Motor neuron (in vitro differentiated cells): ENCODE data around the gene PCDHGA4. TPM values are rescaled to one million over a fixed set of nuclear protein-coding genes. Genes with fewer than 3 reads are reported as not detected.
"Not testable (repeated sequence)": the region's sequence is repeated elsewhere in the genome, so short reads cannot be mapped to it uniquely, and the experiment has no call there.

Experiments used
- ATAC-seq, 8 experiments: fragments of 200-7000 bp; cut with Tn5 transposase; replicated peaks in 6 of 8; 2 replicates each; pipeline ENCODE4 v1.8.0; 2021; ENCODE audit warnings: mild to moderate bottlenecking in 8 of 8, moderate library complexity in 8 of 8
- H3K27ac ChIP-seq, 2 donors: fragments of 250-450 bp; sonication (Bioruptor Pico); 2 replicates each; pipeline ENCODE4 v1.9.0; 2021; ENCODE audit warnings: antibody characterized with exemption in 2 of 2, mild to moderate bottlenecking in 2 of 2, moderate library complexity in 1 of 2
- H3K4me1 ChIP-seq, 2 donors: fragments of 250-450 bp; sonication (Bioruptor Pico); replicated peaks in 1 of 2; 2 replicates each; pipeline ENCODE4 v1.6.1; 2021; ENCODE audit warnings: antibody characterized with exemption in 2 of 2, mild to moderate bottlenecking in 2 of 2, moderate library complexity in 1 of 2
- H3K4me3 ChIP-seq, 5 donors: fragments of 250-450 bp; sonication (Bioruptor Pico); 2 replicates each; pipeline ENCODE4 v1.9.0; 2021; ENCODE audit warnings: antibody characterized with exemption in 5 of 5, mild to moderate bottlenecking in 5 of 5, moderate library complexity in 4 of 5
- WGBS, 10 experiments: fragments of 450-650 bp; shearing (Covaris generic); methylation state at CpG; one replicate each; pipeline ENCODE4 v1.0.0; 2022; 5-methylcytosine and 5-hydroxymethylcytosine counted together
- in situ Hi-C, 9 experiments: fragments of 400-800 bp; cut with MboI; loops; one replicate each; pipeline ENCODE4 v1.15.0; 2021; ENCODE audit warnings: low sequenced_read_pairs in 9 of 9, low pct_unique_long_range_greater_than_20kb in 2 of 9; ENCODE audit not compliant: unreplicated experiment in 9 of 9
- total RNA-seq, 8 experiments: library from RNA; unstranded; fragments of 300-600 nt; gene quantifications; 2 replicates each; pipeline versions ENCODE4 v1.2.3 to v1.2.4, GENCODE V29; 2022

The PCDHGA4 gene
- total RNA-seq, 8 experiments from 2014 or later = 0.22 to 3.2 (median 1.4) TPM

DNA sequence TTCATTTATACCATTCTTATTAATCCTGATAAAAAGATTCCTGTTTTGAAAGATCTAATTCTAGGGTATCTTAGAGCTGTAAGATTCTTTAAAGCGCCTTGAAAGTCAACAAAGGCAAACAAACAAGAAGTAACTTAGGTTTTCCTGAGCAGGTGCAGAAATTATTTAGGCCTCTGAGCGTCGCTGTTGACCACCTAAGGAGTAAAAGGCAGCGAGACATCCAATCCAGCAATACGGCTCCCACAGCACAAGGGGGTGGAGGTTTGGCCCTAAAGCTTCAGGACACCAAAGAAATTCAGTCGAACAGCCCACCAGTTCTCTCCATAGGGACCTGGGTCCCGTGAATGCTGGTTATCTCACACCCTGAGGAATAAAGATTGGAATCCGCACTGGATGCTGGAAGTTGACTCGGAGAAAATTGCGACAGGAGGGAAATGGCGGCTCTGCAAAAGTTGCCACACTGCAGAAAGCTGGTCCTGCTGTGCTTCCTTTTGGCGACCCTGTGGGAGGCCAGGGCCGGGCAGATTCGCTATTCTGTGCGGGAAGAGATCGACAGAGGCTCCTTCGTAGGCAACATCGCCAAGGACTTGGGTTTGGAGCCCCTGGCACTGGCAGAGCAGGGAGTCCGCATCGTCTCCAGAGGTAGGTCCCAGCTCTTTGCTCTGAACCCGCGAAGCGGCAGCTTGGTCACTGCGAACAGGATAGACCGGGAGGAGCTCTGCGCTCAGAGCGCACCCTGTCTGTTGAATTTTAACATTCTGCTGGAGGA is 16.1 kb upstream of the PCDHGA4 start, which contains the start of gene PCDHGA2:
TSS of gene PCDHGA2 (plus strand) at position 223 of the 769 bp plus-strand sequence.
- no peak within 1 kb of the TSS for H3K27ac ChIP-seq
- H3K4me3 ChIP-seq = no peak within 1 kb of the TSS
- WGBS, 10 experiments = 18 to 91% (median 70%) methylated on average over 2 to 26 of the region's 27 CpGs; no CpG with 5 or more reads in 1 of the 10 experiments
- in situ Hi-C loops = no loop called here
- no peaks in the 10 kb centered on the region for H3K4me1 ChIP-seq
- peak in 1 of 8 experiments; percentile 52 for ATAC-seq

DNA sequence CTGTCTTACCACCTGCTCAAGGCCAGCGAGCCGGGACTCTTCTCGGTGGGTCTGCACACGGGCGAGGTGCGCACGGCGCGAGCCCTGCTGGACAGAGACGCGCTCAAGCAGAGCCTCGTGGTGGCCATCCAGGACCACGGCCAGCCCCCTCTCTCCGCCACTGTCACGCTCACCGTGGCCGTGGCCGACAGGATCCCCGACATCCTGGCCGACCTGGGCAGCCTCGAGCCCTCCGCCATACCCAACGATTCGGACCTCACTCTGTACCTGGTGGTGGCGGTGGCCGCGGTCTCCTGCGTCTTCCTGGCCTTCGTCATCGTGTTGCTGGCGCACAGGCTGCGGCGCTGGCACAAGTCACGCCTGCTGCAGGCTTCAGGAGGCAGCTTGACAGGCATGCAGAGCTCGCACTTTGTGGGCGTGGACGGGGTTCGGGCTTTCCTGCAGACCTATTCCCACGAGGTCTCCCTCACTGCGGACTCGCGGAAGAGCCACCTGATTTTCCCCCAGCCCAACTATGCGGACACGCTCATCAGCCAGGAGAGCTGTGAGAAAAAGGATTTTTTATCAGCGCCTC is 14.0 kb upstream of the PCDHGA4 start:
- ATAC-seq, in situ Hi-C loops, H3K4me3 ChIP-seq, H3K27ac ChIP-seq, H3K4me1 ChIP-seq: not testable (repeated sequence)
- 19 to 100% (median 90%) methylated on average over 1 to 5 of the region's 45 CpGs; no CpG with 5 or more reads in 5 of the 10 experiments for WGBS, 10 experiments

DNA sequence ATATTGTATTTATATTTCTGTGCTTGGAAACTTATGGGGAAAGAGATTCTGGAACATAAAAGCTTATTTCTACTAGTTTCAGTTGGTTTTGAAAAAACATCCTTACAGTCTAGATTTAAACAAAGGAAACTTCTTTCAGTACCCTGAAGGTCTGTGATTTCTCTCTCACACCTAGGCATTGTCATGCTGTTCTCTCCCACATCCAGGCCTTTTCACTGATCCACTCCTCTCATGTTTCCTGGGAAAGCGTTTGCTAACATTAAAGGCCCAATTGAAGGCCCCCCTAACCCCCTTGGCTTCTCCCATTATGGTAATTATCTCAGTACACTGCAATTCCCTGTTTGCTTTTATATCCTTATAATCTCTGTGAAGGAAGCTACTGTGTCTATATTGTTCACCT is 12.0 kb upstream of the PCDHGA4 start:
- 0 to 50% (median 29%) methylated on average over 1 of the region's 1 CpG; no CpG with 5 or more reads in 3 of the 10 experiments for WGBS, 10 experiments
- Histone ChIP-seq H3K4me1 (no peaks in the 10 kb centered on the region), H3K4me3 (no peak overlapping the region), H3K27ac (no peak overlapping the region)
- ATAC-seq = no peak
- in situ Hi-C loops = no loop called here

DNA sequence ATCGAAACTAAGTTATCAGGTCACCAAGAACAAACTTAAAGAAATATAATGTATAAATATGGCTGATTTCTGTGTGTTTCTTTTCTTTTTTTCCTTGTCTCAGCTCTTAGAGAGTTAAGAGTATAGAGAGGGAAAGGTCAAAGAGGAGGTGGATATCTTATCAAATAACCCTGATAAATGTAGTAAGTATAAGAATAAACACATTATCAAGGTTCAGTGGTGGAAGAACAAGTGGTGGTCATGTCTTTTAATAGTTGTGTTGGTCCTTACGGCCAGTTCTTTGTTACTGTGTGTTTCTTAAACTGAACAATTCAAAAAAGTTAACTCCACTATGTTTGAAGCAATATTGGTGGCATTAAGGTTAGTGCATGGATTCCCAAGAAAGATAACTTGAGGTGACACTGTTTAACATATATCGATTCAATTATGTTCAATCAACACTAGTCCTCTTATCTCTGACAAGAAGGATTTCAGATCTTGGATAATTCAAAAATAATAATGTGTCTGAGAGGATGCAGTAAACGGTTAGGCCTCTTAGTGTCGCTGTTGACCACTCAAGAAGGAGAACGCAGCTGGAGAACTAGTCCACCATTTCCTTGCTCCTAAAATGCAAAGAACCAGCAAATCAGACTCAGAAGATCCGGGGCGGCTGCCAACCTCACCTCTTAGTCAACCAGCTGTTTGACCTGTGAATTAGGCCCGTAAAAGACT is 11.4 kb upstream of the PCDHGA4 start, which contains the start of gene PCDHGA3:
TSS of gene PCDHGA3 (plus strand) at position 588 of the 711 bp plus-strand sequence. CDS start 205 bp downstream, outside the sequence.
- Histone ChIP-seq H3K4me1 (no peaks in the 10 kb centered on the region), H3K4me3 (no peak within 1 kb of the TSS), H3K27ac (no peak within 1 kb of the TSS)
- in situ Hi-C loops = no loop called here
- peak in 3 of 8 experiments; percentile 12 to 69 (median 50) for ATAC-seq
- WGBS, 10 experiments = 14 to 100% (median 71%) methylated on average over 1 to 8 of the region's 9 CpGs

DNA sequence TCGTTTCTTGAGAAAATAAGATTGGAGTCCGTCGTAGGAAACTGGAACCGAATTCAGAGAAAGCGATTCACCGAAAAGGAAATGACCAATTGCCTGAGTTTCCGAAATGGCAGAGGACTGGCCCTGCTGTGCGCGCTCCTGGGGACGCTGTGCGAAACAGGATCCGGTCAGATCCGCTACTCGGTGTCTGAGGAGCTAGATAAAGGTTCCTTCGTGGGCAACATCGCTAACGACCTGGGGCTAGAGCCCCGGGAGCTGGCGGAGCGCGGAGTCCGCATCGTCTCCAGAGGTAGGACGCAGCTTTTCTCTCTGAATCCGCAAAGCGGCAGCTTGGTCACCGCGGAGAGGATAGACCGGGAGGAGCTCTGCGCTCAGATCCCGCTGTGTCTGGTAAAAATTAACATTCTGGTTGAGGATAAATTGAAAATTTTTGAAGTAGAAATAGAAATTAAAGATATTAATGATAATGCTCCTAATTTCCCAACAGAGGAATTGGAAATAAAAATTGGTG is 10.8 kb upstream of the PCDHGA4 start:
- no peak overlapping the region for H3K4me3 ChIP-seq
- in situ Hi-C loops = no loop called here
- no peaks in the 10 kb centered on the region for H3K4me1 ChIP-seq
- ATAC-seq = peak in 2 of 8 experiments; percentile 43 to 60
- 7 to 92% (median 80%) methylated on average over 1 to 30 of the region's 31 CpGs; no CpG with 5 or more reads in 1 of the 10 experiments for WGBS, 10 experiments
- H3K27ac ChIP-seq = no peak overlapping the region

DNA sequence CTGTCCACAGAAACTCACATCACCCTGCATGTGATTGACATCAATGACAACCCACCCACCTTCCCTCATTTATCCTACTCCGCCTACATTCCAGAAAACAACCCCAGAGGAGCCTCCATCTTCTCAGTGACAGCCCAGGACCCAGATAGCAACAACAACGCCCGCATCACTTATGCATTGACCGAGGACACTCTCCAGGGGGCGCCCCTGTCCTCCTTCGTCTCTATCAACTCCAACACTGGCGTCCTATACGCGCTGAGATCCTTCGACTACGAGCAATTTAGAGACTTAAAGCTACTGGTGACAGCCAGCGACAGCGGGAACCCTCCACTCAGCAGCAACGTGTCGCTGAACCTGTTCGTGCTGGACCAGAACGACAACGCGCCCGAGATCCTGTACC is 9.5 kb upstream of the PCDHGA4 start:
- no peak for ATAC-seq
- no peak overlapping the region for H3K27ac ChIP-seq
- H3K4me3 ChIP-seq = no peak overlapping the region
- in situ Hi-C loops = no loop called here
- no peaks in the 10 kb centered on the region for H3K4me1 ChIP-seq
- WGBS, 10 experiments = 83 to 100% methylated on average over 3 to 7 of the region's 20 CpGs; no CpG with 5 or more reads in 8 of the 10 experiments

DNA sequence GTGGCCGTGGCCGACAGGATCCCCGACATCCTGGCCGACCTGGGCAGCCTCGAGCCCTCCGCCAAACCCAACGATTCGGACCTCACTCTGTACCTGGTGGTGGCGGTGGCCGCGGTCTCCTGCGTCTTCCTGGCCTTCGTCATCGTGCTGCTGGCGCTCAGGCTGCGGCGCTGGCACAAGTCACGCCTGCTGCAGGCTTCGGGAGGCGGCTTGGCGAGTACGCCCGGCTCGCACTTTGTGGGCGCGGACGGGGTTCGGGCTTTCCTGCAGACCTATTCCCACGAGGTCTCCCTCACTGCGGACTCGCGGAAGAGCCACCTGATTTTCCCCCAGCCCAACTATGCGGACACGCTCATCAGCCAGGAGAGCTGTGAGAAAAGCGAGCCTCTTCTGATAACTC is 8.8 kb upstream of the PCDHGA4 start:
- H3K4me1 ChIP-seq, H3K27ac ChIP-seq, in situ Hi-C loops, H3K4me3 ChIP-seq, ATAC-seq: not testable (repeated sequence)
- 89 to 100% methylated on average over 1 to 3 of the region's 35 CpGs; no CpG with 5 or more reads in 8 of the 10 experiments for WGBS, 10 experiments

DNA sequence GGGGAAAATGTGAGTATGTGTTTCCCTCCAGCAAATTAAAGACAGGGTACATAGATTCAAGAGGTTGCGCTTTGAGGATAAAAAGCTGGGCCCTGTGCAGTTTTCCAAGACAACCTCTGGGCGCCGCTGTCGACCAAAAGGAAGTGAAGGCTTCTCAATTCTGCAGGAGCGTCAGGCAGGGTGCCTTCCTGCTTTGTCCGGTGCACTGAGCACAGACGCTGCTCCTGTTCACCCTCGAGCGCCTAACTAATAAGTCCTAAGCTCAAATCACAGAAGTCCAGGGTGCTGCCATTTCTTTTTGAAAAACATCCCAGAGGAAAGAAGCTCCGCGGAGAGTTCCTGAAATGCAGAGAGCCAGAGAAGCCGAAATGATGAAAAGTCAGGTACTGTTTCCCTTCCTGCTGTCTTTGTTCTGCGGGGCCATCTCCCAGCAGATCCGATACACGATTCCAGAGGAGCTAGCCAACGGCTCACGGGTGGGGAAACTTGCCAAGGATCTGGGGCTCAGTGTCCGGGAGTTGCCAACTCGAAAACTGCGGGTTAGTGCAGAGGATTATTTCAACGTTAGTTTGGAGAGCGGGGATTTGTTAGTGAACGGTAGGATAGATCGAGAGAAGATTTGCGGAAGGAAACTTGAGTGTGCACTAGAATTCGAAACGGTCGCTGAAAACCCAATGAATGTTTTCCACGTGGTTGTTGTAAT is 4.8 kb upstream of the PCDHGA4 start, which contains the start of gene PCDHGB1:
TSS of gene PCDHGB1 (plus strand) at position 183 of the 703 bp plus-strand sequence. CDS start at position 345, 162 bp downstream.
- in situ Hi-C loops = no loop called here
- Histone ChIP-seq H3K4me3 (no peak within 1 kb of the TSS), H3K4me1 (no peaks in the 10 kb centered on the region), H3K27ac (no peak within 1 kb of the TSS)
- WGBS, 10 experiments = 20 to 95% (median 52%) methylated on average over 4 to 27 of the region's 29 CpGs; no CpG with 5 or more reads in 1 of the 10 experiments
- peak in 2 of 8 experiments; percentile 42 to 91 for ATAC-seq

DNA sequence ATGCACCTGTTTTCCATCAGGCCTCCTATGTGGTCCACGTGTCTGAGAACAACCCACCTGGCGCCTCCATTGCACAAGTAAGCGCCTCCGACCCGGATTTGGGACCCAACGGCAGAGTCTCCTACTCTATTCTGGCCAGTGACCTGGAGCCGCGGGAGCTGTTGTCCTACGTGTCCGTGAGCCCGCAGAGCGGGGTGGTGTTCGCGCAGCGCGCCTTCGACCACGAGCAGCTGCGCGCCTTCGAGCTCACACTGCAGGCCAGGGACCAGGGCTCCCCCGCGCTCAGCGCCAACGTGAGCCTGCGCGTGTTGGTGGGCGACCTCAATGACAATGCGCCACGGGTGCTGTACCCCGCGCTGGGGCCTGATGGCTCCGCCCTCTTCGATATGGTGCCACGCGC is 3.2 kb upstream of the PCDHGA4 start:
- no peak overlapping the region for H3K4me3 ChIP-seq
- H3K27ac ChIP-seq = no peak overlapping the region
- ATAC-seq = no peak
- 80 to 97% (median 93%) methylated on average over 1 to 10 of the region's 36 CpGs; no CpG with 5 or more reads in 7 of the 10 experiments for WGBS, 10 experiments
- in situ Hi-C loops = no loop called here
- no peaks in the 10 kb centered on the region for H3K4me1 ChIP-seq

DNA sequence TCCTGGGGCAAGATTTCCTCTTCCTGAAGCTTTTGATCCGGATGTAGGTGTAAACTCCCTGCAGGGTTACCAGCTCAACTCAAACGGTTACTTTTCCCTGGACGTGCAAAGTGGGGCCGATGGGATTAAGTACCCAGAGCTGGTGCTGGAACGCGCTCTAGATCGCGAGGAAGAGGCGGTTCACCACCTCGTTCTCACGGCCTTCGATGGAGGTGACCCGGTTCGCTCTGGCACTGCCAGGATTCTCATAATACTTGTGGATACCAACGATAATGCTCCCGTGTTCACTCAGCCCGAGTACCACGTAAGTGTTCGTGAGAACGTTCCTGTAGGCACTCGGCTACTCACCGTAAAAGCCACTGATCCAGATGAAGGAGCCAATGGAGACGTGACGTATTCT is 820 bp downstream of the PCDHGA4 start:
- no peak overlapping the region for H3K4me3 ChIP-seq
- 47 to 100% (median 87%) methylated on average over 1 to 18 of the region's 24 CpGs; no CpG with 5 or more reads in 3 of the 10 experiments for WGBS, 10 experiments
- in situ Hi-C loops = no loop called here
- H3K27ac ChIP-seq = no peak overlapping the region
- no peaks in the 10 kb centered on the region for H3K4me1 ChIP-seq
- ATAC-seq = no peak

DNA sequence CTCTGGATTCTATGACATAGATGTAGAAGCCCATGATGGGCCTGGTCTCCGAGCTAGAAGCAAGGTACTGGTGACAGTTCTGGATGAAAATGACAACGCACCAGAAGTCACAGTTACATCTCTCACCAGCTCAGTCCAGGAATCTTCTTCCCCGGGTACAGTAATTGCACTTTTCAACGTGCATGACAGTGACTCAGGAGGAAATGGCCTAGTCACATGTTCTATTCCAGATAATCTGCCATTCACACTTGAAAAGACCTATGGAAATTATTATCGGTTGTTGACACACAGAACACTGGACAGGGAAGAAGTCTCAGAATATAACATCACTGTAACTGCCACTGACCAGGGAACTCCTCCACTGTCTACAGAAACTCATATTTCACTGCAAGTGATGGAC is 1.3 kb downstream of the PCDHGA4 start:
- in situ Hi-C loops = no loop called here
- Histone ChIP-seq H3K4me1 (no peaks in the 10 kb centered on the region), H3K4me3 (no peak overlapping the region), H3K27ac (no peak overlapping the region)
- no peak for ATAC-seq
- 34 to 92% (median 78%) methylated on average over 2 to 4 of the region's 5 CpGs; no CpG with 5 or more reads in 4 of the 10 experiments for WGBS, 10 experiments

DNA sequence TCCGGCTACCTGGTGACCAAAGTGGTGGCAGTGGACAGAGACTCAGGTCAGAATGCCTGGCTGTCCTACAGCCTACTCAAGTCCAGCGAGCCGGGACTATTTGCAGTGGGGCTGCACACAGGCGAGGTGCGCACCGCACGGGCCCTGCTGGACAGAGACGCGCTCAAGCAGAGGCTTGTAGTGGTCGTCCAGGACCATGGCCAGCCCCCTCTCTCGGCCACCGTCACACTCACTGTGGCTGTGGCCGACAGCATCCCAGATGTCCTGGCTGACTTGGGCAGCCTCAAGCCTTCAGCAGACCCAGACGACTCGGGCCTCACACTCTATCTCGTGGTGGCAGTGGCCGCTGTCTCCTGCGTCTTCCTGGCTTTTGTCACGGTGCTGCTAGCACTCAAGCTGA is 2.1 kb downstream of the PCDHGA4 start:
- Histone ChIP-seq H3K4me3 (no peak overlapping the region), H3K4me1 (no peaks in the 10 kb centered on the region), H3K27ac (no peak overlapping the region)
- ATAC-seq = no peak
- WGBS, 10 experiments = 51 to 90% methylated on average over 2 to 6 of the region's 19 CpGs; no CpG with 5 or more reads in 8 of the 10 experiments
- in situ Hi-C loops = no loop called here
